Gastroesophageal sphincter (tissue), 3 donors: ENCODE measurements around the gene YES1.
"Not testable (repeated sequence)": the region's sequence is repeated elsewhere in the genome, so short reads cannot be mapped to it uniquely, and the experiment has no call there.

Experiments
- EP300 ChIP-seq: sonication (generic); formaldehyde crosslinking; IDR thresholded peaks from one replicate; pipeline ENCODE4 v1.6.1; 2017; ENCODE audit warnings: antibody characterized with exemption, mild to moderate bottlenecking
- POLR2A ChIP-seq, 2 donors: fragments of 450-650 bp; IDR thresholded peaks; one replicate each; pipeline ENCODE4 v1.6.1; 2017; ENCODE audit warnings: antibody characterized with exemption in 2 of 2, mild to moderate bottlenecking in 2 of 2, moderate library complexity in 1 of 2
- POLR2AphosphoS5 ChIP-seq: sonication (generic); formaldehyde crosslinking; IDR thresholded peaks from one replicate; pipeline ENCODE4 v1.6.1; 2017; ENCODE audit warnings: antibody characterized with exemption
- TF ChIP-seq, protein P1 (sequence below), 4 experiments: fragments of 200-600 bp in 2 of 4; fragments of 450-650 bp in 2 of 4; sonication (generic) in 1 of 4; IDR thresholded peaks; one replicate each; pipeline ENCODE4 v1.5.1; 2017 to 2019; ENCODE audit warnings: antibody characterized with exemption in 4 of 4, mild to moderate bottlenecking in 2 of 4, moderate library complexity in 2 of 4

- not testable (repeated sequence) for TF ChIP-seq POLR2A (IDR thresholded peaks at IDR 0.05); EP300; POLR2AphosphoS5
- TF ChIP-seq, protein P1, sequence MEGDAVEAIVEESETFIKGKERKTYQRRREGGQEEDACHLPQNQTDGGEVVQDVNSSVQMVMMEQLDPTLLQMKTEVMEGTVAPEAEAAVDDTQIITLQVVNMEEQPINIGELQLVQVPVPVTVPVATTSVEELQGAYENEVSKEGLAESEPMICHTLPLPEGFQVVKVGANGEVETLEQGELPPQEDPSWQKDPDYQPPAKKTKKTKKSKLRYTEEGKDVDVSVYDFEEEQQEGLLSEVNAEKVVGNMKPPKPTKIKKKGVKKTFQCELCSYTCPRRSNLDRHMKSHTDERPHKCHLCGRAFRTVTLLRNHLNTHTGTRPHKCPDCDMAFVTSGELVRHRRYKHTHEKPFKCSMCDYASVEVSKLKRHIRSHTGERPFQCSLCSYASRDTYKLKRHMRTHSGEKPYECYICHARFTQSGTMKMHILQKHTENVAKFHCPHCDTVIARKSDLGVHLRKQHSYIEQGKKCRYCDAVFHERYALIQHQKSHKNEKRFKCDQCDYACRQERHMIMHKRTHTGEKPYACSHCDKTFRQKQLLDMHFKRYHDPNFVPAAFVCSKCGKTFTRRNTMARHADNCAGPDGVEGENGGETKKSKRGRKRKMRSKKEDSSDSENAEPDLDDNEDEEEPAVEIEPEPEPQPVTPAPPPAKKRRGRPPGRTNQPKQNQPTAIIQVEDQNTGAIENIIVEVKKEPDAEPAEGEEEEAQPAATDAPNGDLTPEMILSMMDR (IDR thresholded peaks at IDR 0.05) = not testable (repeated sequence)
Measured at GRCh38 chr18:809228-809627, 2.8 kb downstream of the YES1 start.
